Measurements from ENCODE around the gene UPF3A. TPM values are rescaled to one million over a fixed set of nuclear protein-coding genes. Genes with fewer than 3 reads are reported as not detected.
A peak's percentile ranks its signal among the peaks of the same experiment; 100 is the strongest.

Gene UPF3A
- total and polyA plus RNA-seq, 2 of the 4 experiments (the other 2 are of a cell fraction), result 11.7 to 51.6 TPM

GRCh38 chr13:114341003-114341777 lies 59.8 kb downstream of the UPF3A start:
- H2AK9ac ChIP-seq (replicated peaks; ENCODE audit: low read depth, low read length, poor library complexity), result no peak overlapping the region
- H2AK5ac ChIP-seq (ENCODE audit: low read depth, low read length), result no peak overlapping the region
- no peaks in the 10 kb centered on the region for H3K79me1 ChIP-seq (ENCODE audit: low read depth in 1 of 2, low read length in 2 of 2)
- WGBS, 2 experiments (ENCODE audit: extremely low coverage in 2 of 2, insufficient read length in 1 of 2), result 63% methylated on average over 7 of the region's 14 CpGs; no CpG with 5 or more reads in 1 of the 2 experiments
- no peak overlapping the region for H3K9ac ChIP-seq (ENCODE audit: low read depth, low read length)
- H3K4me1 ChIP-seq (ENCODE audit: control insufficient read depth, insufficient read depth, low read length), result no peaks in the 10 kb centered on the region
- no peak overlapping the region for H3K4ac ChIP-seq (ENCODE audit: low read depth, low read length)
- no peaks in the 10 kb centered on the region for H3K9me1 ChIP-seq (ENCODE audit: insufficient read depth, low read length)
- BruUV-seq (replicated peaks), result no TSS peak
- dilution Hi-C loops (cut with HindIII; ENCODE audit: low sequenced_read_pairs, unreplicated experiment), result no loop called here
- H4K20me1 ChIP-seq (ENCODE audit: insufficient read depth, low read length), result no peaks in the 10 kb centered on the region
- ChIA-PET CTCF (interaction anchor here (0.6 kb wide), 1 partner anchor 773 kb away, joined by 3 read pairs; no protein-coding TSS in a partner anchor), POLR2A (ENCODE audit: unreplicated experiment) (interaction anchor here (0.6 kb wide), 1 partner anchor 59 kb away, joined by 3 read pairs; no protein-coding TSS in a partner anchor)
- H3K4me3 ChIP-seq (ENCODE audit: insufficient read depth, low read depth, low read length), result no peak overlapping the region
- intact Hi-C loops (cut with micrococcal nuclease), result no loop called here
- no peak overlapping the region for H4K8ac ChIP-seq (ENCODE audit: low read depth in 2 of 2, low read length in 2 of 2)
- ATAC-seq (ENCODE audit: low read depth), result no peak
- H3K4me2 ChIP-seq (ENCODE audit: low read depth, low read length), result no peak overlapping the region
- H3K9me3 ChIP-seq (ENCODE audit: control insufficient read depth, insufficient read depth, low read length), result no peaks in the 10 kb centered on the region; the same call in 1 of the 2 replicates
- no peak overlapping the region for H3K14ac ChIP-seq (replicated peaks; ENCODE audit: low read depth, low read length)
- H3K36me3 ChIP-seq (ENCODE audit: control insufficient read depth, insufficient read depth, low read length), result no peaks in the 10 kb centered on the region
- no peak overlapping the region for H3K18ac ChIP-seq (ENCODE audit: low read depth, low read length)
- no peak overlapping the region for H2BK15ac ChIP-seq (ENCODE audit: low read depth, low read length)
- DNase-seq, result no peak
- peaks cover 2% of the 10 kb centered on the region; the same call in 1 of the 2 replicates for H3K27me3 ChIP-seq (ENCODE audit: control insufficient read depth, insufficient read depth, low read length)
- peak overlapping the region; percentile 51 for H2AFZ ChIP-seq (replicated peaks; ENCODE audit: low read length, poor library complexity)
- H2BK20ac ChIP-seq (ENCODE audit: low read depth, low read length), result no peak overlapping the region
- TF ChIP-seq CEBPB (IDR thresholded peaks at IDR 0.05; ENCODE audit: low read depth, low read length) (no peak), MXI1 (IDR thresholded peaks at IDR 0.05; ENCODE audit: borderline replicate concordance, low read depth, low read length) (no peak), NFE2L2 (IDR thresholded peaks at IDR 0.05; ENCODE audit: low read depth, low read length) (no peak), POLR2A (IDR thresholded peaks at IDR 0.05; ENCODE audit: low read depth, low read length) (no peak), ELK1 (IDR thresholded peaks at IDR 0.05; ENCODE audit: borderline replicate concordance, low read depth, low read length) (no peak), BHLHE40 (IDR thresholded peaks at IDR 0.05; ENCODE audit: low read depth, low read length) (no peak), RFX5 (IDR thresholded peaks at IDR 0.05; ENCODE audit: low read depth, low read length) (no peak), CHD1 (IDR thresholded peaks at IDR 0.05; ENCODE audit: low read depth, low read length) (no peak), RAD21 (IDR thresholded peaks at IDR 0.05; ENCODE audit: low read length) (no peak), MAZ (IDR thresholded peaks at IDR 0.05; ENCODE audit: borderline replicate concordance, low read depth, low read length) (no peak), MAFK (IDR thresholded peaks at IDR 0.05; ENCODE audit: low read depth, low read length) (no peak), SMC3 (IDR thresholded peaks at IDR 0.05; ENCODE audit: low read depth, low read length) (no peak), USF2 (IDR thresholded peaks at IDR 0.05; ENCODE audit: low read depth, low read length) (no peak), RCOR1 (IDR thresholded peaks at IDR 0.05; ENCODE audit: insufficient replicate concordance, low read length) (no peak)
- H2BK120ac ChIP-seq (ENCODE audit: low read depth, low read length), result no peak overlapping the region
- no peak overlapping the region for H2BK5ac ChIP-seq (ENCODE audit: low read depth, low read length, poor library complexity, severe bottlenecking)
- in situ Hi-C loops (cut with MboI; ENCODE audit: low sequenced_read_pairs), result no loop called here
- H4K91ac ChIP-seq (ENCODE audit: insufficient read depth, low read depth, low read length), result no peak overlapping the region
- no peak overlapping the region for H3K27ac ChIP-seq (ENCODE audit: insufficient read depth, low read length)
- no peak overlapping the region for H4K5ac ChIP-seq (ENCODE audit: low read depth, low read length)
- H3K56ac ChIP-seq (ENCODE audit: extremely low read depth, insufficient read depth, low read length), result no peak overlapping the region
- no peak overlapping the region for H3K23ac ChIP-seq (ENCODE audit: low read depth, low read length)
